GM19452 (cell line): ENCODE results near the gene TMPRSS9.
"Not testable (repeated sequence)": the region's sequence is repeated elsewhere in the genome, so short reads cannot be mapped to it uniquely, and the experiment has no call there.

Experiments used
- ATAC-seq: cut with Tn5 transposase; IDR thresholded peaks from one replicate; pipeline ENCODE4 v1.9.1; 2021; ENCODE audit not compliant: unreplicated experiment

TMPRSS9 gene

DNA sequence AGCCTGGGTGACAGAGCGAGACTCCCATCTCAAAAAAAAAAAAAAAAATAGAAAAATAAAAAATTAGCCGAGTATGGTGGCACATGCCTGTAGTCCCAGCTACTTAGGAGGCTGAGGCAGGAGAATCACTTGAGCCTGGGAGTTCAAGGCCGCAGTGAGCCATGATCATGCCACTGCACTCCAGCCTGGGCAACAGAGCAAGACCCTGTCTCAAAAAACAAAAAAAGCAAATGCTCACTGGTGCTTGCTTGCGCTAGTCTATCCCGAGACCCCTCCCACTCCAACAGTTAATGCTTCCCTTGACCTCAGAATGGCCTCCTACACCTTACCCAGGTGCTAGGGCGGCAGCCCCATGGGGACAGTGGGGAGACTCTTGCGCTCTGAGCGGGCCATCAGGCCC, 57.4 kb downstream of the TMPRSS9 start:
- ATAC-seq, result not testable (repeated sequence)

DNA sequence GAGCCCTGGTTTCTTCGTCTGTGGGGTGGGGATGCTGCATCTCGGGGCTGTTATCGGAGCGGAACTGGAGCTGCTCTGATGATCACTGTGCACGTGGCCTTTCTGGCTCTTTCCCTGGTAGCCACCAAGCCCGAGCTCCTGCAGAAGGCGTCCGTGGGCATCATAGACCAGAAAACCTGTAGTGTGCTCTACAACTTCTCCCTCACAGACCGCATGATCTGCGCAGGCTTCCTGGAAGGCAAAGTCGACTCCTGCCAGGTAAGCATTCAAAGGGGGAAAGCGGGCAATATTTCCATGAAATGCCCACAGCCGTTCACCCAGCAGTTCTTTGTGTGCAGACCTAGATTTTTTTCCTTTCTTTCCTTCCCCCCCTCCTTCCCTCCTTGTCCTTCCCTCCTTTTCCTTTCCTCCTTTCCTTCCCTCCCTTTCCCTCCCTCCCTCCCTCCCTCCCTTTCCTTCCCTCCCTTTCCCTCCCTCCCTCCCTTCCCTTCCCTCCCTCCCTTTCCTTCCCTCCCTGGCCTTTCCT, 57.9 kb downstream of the TMPRSS9 start:
- ATAC-seq, result no peak

DNA sequence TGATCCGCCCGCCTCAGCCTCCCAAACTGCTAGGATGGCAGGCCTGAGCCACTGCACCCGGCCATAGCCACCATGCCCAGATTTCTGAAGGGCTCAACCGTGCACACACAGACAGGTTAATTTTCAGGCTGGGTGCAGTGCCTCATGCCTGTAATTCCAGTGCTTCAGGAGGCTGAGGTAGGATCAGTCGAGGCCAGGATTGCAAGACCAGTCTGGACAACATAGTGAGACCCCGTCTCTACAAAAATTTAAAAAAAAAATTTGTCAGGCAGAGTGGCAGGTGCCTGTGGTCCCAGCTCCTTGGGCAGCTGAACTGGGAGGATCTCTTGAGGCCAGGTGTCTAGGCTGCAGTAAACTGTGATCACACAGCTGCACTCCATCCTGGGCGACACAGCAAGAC, 59.7 kb downstream of the TMPRSS9 start:
- ATAC-seq, result no peak

DNA sequence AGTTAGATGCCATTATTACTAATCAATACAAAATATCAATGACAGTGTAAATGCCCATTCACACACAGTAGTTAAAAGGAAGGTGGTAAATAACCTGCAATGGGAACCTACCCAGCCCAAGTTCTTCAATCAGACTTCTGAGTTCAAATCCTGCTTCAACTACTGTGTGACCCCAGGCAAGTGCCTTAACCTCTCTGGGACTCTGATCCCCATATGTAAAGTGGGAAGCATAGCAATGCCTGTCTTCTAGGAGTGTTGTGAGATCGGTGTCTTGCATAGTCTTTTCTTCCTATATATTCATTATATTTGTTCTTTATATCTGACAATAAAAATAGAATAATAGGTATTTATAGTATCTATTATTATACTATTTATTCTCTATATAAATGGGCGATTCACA, 60.4 kb downstream of the TMPRSS9 start:
- ATAC-seq, result no peak

DNA sequence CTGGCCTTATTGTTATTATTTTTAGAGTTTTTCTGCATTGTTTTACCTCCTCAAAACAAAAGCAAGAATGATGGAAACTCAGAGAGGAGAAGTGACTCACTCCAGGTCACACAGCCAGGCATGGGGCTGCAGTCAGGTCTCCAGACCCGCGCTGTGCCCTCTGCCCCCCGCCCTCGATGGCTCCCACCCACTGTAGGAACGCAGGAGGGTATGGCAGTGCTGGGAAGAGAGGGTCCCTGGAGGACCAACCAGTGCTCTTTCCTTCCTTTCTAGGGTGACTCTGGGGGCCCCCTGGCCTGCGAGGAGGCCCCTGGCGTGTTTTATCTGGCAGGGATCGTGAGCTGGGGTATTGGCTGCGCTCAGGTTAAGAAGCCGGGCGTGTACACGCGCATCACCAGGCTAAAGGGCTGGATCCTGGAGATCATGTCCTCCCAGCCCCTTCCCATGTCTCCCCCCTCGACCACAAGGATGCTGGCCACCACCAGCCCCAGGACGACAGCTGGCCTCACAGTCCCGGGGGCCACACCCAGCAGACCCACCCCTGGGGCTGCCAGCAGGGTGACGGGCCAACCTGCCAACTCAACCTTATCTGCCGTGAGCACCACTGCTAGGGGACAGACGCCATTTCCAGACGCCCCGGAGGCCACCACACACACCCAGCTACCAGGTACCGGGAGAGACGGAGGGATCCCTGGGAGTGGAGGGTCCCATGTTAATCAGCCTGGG, 61.7 kb downstream of the TMPRSS9 start:
- no peak for ATAC-seq

DNA sequence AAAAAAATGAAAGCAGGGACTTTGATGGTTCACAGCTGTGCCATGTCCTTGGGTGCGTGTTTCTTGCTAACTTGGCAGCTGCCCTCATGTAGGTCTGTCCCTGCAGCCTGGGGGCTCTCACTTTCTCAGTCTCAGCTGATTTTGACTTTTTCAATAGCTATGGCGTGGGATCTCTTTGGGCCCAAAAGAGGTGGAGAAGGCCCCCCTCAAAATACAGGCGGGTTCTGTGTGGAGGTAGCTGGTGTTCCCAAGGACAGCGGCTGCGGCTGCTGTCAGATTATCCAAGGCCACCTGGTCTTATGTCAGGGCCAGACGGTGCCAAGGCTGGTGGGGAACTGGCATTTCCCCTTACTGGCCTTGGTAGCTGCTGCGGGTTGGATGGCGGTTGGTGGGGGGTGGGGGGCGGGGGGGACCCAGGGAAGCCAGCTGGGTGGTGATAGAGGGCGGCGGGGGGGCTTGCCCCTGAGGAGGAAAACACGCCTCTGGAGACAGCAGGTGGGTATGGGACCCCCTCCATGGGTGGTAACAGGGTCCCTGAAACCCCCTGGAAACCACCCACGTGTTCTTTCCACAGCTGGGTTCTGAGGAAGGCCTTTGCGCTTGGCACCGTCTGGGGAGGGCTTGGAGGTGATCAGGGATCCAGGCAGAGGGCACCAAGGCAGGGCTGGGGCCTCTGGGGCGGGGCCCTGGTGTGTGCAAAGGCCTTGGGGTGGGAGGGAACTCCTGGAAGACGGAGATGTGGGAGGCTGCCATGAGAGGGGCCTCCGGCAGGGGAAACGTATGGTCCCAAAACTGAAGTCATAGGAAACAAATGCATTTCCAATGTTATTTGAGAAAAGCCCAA, 63.2 kb downstream of the TMPRSS9 start:
- ATAC-seq, result no peak

DNA sequence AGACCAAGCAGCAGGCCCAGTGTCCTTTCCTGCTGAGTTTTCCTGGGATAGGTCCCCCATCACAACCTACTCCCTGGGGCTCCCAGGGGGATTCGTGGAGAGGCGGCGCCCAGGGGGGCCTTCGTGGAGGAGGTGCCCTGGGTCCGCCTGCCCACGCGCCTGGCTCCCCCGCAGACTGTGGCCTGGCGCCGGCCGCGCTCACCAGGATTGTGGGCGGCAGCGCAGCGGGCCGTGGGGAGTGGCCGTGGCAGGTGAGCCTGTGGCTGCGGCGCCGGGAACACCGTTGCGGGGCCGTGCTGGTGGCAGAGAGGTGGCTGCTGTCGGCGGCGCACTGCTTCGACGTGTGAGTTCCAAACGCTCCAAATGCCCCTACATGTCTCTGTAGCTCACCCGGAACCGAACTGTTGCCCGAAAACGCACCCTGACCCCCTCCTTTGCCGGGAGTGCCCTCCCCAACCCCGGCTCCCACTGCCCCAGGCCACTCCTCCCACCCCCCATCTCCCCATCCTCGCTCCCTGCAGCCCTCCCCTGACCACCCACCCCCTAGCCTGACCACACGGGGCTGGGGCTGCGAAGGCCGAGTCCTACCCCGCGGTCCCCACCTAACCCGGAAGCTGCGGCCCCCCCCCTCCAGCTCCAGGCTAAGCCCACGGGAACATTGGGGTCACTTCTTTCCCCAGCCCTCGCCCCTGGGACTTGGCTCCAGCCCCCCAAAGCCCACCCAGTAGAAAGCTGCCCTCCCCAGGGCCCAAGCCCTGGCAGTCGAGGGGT, 64.0 kb downstream of the TMPRSS9 start:
- no peak for ATAC-seq

DNA sequence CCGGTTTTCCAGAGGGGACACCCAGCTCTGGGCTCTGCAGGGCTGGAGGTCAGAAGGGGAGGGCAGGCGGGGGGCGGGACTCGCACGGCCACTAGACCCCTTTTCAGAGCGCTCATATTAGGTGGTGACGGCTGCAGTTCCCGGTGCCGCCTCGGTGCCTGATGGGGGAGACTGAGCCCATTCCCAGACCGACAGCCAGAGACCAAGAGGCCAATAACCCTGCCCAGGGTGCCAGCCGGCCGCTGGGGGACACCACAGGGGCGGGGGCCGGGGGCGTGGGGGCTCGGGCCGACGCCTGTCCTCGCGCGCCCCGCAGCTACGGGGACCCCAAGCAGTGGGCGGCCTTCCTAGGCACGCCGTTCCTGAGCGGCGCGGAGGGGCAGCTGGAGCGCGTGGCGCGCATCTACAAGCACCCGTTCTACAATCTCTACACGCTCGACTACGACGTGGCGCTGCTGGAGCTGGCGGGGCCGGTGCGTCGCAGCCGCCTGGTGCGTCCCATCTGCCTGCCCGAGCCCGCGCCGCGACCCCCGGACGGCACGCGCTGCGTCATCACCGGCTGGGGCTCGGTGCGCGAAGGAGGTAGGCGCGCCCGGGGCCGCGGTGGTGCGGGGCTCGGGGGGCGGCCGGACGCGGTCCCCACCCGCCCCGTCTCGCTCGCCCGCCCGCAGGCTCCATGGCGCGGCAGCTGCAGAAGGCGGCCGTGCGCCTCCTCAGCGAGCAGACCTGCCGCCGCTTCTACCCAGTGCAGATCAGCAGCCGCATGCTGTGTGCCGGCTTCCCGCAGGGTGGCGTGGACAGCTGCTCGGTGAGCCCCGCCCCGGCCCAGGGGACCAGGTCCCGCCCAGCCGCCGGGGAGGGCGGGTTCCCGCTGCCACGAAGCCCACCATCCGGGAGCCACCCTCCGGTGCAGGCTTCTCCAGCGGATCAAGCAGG, 64.9 kb downstream of the TMPRSS9 start:
- ATAC-seq, result no peak

DNA sequence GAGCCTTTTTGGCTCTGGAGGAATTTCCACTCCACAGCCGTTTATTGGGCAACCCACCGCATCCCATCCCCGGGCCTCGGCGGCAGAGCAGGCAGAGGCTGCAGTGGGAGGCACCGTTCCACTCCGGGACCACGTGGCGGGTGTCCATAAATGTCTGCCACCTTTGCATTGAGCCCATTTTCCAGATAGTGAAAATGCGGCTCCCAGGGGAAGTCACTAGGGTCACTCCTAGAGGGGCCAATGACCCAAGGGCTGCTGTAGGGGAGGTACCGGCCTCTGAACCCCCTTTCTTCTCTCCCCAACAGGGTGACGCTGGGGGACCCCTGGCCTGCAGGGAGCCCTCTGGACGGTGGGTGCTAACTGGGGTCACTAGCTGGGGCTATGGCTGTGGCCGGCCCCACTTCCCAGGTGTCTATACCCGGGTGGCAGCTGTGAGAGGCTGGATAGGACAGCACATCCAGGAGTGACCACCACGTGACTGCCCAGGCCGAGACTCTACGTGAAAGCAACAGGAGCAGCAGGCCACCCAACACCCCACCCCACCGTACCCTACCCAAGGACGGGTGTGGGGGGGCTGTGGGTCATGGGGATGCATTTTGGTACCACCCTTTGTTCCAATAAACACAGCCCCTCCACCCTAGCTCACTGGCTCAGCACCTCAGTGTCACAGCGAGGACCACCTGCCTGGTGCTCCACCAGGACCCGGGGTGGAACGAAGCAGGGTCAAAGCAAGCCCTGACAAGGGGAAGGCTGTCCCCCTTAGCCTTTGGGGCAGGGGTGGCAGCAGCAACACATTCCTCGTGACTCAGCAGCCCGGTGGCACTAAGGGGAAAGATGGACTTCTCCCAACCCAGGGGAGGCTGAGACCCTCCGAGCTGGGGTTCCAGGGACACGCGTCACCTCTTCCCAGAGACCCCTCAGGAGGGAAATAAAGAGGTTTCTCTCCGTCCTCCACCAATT, 65.8 kb downstream of the TMPRSS9 start:
- ATAC-seq, result no peak

DNA sequence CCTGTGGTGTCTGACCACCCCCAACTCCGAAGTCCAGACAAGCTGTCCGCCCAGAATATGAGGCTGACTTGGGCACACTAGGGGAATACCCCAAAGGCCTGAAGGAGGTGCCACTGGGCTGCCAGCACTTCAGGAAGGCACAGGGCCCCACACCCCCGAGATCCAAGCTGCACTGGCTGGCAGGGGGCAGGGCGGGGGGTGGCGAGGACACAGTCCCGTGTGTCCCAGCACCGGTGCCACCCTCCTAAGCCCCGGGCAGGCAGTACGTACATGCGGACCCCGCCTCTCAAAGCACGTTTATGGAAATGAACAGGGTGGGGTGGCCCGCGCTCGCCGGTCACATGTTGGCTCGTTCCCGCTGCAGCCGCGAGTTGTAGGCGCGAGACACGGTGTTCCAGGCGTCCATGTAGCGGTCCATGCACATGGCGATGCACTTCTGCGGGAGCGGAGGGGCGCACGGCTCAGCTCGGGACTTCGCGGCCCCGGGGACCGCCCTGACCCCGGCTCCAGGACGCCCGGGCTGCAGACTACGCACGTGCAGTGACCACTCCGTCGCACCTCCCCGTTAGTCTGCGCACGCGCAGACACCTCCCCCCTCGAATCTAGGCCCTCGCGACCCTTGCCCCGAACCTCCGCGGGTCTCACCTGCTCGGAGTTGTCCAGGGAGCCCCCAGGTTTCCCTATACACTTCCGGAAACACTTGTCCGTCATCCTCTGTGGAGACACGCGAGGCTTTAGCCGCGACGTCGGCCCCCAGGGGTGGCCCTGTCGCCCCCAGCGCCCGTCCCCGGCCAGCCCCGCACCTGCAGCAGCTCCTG, 66.8 kb downstream of the TMPRSS9 start:
- peak; percentile 4 for ATAC-seq

DNA sequence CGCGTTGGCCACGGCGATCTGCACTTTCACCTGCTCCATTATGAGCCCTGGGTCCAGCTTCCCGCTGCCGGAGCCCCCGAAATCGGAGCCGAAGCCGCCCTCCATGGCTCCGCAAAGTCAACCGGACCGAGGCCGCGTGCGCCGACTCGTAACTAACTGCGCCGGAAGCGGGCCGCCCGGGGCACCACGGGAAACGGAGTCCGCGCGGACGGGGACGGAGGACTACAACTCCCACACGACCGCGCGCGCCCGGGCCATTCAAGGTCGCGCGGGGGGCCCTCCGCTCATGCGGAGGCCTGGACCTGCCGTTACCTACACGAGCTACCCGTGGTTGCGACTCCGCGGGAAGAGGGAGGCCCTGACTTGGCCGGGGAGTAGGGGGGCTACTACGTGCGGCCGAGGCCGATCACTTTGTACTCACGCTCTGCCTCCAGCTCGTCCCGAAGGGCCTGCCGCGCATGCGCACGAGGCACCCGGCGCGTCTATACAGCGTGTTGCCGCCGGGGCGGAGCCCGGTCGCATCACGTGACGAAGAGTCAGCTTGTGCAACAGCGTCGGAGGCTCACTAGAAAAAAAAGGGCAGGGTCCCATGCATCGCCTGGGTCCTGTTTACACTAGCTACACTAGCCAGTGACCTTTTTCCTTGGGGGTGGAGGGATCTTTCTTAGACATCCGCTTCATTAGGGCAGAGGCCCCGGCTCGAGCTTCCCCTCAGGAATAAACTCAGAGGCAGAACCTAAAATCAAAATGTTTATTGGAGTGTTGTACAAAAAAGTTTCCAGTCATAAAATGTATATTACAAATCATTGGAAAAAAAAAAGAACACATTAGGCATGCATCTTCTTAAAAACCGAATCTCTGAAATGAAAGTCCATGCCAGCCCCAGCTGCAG, 67.6 kb downstream of the TMPRSS9 start, which contains the start of gene TIMM13:
TSS of gene TIMM13 (minus strand) at position 158 of the 892 bp plus-strand sequence. CDS start at position 105, 53 bp downstream.
- peak; percentile 83 for ATAC-seq

DNA sequence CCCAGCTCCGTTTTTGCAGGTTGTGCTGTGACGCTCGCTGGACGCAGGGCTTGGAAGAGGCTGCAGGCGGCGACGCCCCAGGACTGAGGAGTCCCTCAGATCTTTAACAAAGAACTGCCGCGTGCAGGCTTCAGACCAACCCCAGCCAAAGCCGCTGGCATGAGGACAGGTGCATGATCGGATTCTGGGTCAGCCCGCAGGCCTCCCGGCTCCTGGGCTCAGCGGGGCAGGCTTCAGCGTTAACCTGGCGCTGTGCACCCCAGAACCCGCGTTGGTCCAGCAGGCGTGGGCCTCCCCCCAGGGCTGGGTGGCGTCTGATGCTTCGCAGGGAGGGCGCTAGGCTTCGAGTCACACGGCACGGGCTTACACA, 68.2 kb downstream of the TMPRSS9 start:
- ATAC-seq, result no peak

DNA sequence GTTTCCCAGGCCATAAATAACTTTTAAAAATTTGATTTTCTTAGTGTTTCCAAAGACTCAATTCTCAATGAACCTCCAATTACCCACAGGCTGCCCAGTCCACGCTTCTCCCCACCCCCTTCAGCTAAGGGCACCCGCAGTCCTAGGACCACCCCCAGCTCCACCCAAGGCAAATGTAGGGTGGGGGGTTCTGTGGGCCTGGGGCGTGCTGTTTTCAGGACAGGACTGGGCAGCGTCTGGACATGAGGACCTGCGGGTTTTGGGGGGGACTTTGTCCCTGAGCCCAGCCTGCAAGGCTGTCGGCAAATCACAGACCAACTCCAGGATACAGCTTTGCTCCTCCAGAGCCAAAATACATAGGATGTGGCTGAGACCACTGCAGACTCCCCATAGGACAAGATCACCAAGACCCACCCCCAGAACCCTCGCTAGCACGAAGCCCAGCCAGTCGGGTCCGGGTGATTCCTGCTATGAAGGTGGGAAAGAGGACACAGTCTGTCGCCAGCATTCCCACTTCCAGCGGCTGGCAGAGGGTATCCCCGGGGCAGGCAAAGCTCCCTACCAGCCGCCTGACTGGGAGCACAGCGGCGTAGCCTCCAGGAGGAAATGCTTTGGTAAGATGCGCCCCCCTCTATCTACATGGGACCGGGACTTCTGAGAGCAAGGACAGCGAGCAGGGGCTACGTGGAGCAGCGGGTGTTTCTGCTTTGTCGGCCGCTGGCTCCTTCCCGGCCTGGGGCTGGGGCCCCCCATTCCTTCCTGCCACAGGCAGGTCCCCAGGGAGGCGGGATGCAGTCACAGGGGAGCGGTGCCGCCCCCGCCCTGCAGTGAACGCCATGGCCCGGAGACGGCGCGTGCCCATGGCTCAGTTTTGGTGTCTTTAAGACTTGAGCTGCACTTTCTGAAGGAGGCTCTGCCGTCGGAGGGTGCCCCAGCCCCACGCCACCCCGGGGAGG, 69.0 kb downstream of the TMPRSS9 start:
- no peak for ATAC-seq

DNA sequence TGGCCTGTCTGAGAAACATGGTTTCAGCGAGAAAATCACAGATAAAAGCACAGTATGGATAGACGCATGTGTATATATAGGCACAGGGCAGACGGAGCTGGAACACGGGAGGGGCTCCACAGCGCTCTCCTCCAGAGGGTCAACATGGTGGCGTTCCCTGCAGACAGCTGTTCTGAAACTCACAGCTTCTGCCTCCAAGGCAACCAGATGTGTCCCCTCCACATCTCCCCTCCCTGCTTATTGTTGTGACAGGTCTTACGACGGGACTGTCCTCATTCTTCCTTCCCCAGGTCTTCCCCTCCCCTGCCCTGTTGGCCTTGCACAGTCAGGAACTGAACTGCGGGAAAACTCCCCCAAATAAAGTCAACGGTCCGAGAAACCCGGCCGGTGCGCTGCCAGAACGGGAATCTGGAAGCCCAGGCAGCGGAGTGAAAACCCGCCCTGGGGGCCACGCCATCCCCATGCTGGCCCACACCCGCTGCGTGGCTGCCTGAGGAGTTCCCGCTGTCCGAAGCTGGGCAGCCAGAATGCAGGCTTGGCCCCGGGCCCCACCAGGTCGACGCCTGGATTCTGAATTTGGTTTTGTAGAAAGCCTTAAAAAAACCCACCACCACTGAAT, 70.0 kb downstream of the TMPRSS9 start:
- ATAC-seq, result no peak

DNA sequence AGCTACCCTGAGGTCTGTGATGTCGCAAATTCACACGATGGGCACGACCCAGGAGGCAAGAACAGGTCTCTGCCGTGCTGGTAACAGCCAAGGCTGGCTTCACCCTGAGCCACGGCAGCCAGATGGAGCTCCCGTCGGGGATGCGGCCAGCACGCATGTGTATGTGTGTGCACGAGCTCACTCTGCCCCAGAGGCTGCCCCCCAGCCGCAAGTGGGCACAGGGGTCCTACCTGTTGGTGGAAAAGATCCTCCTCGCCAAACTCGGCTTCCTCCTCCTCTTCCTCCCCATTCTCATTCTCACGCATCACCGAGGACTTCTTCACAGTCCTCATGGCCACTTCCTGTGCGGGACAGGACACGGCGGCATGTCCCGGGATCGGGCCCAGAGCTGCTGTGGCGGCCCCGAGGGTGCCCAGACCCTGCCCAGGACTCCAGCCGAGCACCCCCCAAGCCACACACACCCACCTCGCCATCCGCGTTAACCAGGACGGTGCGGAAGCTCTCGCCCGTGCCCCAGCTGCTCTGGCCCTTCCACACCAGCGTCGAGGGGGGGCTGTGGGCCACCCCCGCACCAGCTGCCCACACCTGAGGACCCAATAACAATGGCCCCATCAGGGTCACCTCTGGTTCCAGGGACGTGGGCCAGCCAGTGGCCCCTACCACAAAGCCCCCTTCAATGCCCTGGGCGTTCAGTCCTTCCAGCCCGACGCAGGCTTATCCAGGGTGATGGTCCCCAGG, 71.4 kb downstream of the TMPRSS9 start:
- ATAC-seq, result no peak
